Measurements from ENCODE around the gene COL6A5. TPM values are rescaled to one million over a fixed set of nuclear protein-coding genes. Genes with fewer than 3 reads are reported as not detected.

COL6A5 gene
- total and polyA plus RNA-seq, 4 donors, result 0.01 to 0.09 TPM; not detected in 2

GRCh38 chr3:130529486-130530215 lies 184.2 kb downstream of the COL6A5 start:
- H3K9me3 ChIP-seq (ENCODE audit: control insufficient read depth in 4 of 4, low read length in 3 of 4), result peaks cover 0 to 3% (median 0%) of the 10 kb centered on the region in 4 donors
- no peak for TF ChIP-seq HNF4G (IDR thresholded peaks at IDR 0.05)
- TF ChIP-seq CTCF (IDR thresholded peaks at IDR 0.05; ENCODE audit: low read depth, low read length, missing input control), result no peak
- TF ChIP-seq, protein P1, sequence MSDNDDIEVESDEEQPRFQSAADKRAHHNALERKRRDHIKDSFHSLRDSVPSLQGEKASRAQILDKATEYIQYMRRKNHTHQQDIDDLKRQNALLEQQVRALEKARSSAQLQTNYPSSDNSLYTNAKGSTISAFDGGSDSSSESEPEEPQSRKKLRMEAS (IDR thresholded peaks at IDR 0.05), result no peak
- TF ChIP-seq, protein P2, sequence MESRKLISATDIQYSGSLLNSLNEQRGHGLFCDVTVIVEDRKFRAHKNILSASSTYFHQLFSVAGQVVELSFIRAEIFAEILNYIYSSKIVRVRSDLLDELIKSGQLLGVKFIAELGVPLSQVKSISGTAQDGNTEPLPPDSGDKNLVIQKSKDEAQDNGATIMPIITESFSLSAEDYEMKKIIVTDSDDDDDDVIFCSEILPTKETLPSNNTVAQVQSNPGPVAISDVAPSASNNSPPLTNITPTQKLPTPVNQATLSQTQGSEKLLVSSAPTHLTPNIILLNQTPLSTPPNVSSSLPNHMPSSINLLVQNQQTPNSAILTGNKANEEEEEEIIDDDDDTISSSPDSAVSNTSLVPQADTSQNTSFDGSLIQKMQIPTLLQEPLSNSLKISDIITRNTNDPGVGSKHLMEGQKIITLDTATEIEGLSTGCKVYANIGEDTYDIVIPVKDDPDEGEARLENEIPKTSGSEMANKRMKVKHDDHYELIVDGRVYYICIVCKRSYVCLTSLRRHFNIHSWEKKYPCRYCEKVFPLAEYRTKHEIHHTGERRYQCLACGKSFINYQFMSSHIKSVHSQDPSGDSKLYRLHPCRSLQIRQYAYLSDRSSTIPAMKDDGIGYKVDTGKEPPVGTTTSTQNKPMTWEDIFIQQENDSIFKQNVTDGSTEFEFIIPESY (IDR thresholded peaks at IDR 0.05), result no peak
- TF ChIP-seq, protein P3, sequence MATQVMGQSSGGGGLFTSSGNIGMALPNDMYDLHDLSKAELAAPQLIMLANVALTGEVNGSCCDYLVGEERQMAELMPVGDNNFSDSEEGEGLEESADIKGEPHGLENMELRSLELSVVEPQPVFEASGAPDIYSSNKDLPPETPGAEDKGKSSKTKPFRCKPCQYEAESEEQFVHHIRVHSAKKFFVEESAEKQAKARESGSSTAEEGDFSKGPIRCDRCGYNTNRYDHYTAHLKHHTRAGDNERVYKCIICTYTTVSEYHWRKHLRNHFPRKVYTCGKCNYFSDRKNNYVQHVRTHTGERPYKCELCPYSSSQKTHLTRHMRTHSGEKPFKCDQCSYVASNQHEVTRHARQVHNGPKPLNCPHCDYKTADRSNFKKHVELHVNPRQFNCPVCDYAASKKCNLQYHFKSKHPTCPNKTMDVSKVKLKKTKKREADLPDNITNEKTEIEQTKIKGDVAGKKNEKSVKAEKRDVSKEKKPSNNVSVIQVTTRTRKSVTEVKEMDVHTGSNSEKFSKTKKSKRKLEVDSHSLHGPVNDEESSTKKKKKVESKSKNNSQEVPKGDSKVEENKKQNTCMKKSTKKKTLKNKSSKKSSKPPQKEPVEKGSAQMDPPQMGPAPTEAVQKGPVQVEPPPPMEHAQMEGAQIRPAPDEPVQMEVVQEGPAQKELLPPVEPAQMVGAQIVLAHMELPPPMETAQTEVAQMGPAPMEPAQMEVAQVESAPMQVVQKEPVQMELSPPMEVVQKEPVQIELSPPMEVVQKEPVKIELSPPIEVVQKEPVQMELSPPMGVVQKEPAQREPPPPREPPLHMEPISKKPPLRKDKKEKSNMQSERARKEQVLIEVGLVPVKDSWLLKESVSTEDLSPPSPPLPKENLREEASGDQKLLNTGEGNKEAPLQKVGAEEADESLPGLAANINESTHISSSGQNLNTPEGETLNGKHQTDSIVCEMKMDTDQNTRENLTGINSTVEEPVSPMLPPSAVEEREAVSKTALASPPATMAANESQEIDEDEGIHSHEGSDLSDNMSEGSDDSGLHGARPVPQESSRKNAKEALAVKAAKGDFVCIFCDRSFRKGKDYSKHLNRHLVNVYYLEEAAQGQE (IDR thresholded peaks at IDR 0.05), result no peak
- TF ChIP-seq SP1 (IDR thresholded peaks at IDR 0.05), result no peak
- TF ChIP-seq YY1 (IDR thresholded peaks at IDR 0.05), result no peak
- TF ChIP-seq JUND (IDR thresholded peaks at IDR 0.05), result no peak
- no peak for TF ChIP-seq TAF1 (conservative IDR thresholded peaks at IDR 0.05)
- TF ChIP-seq HNF4A (conservative IDR thresholded peaks at IDR 0.05), result no peak
- no peak for TF ChIP-seq NR2F2 (IDR thresholded peaks at IDR 0.05)
- TF ChIP-seq FOXA2 (IDR thresholded peaks at IDR 0.05), result no peak
- TF ChIP-seq RXRA (IDR thresholded peaks at IDR 0.05), result no peak
- TF ChIP-seq, protein P4, sequence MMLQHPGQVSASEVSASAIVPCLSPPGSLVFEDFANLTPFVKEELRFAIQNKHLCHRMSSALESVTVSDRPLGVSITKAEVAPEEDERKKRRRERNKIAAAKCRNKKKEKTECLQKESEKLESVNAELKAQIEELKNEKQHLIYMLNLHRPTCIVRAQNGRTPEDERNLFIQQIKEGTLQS (IDR thresholded peaks at IDR 0.05), result no peak
- H3K27ac ChIP-seq (ENCODE audit: low read depth in 1 of 2, low read length in 2 of 2), result no peak overlapping the region
- 57% methylated on average over 5 of the region's 5 CpGs for WGBS
- DNase-seq (ENCODE audit: low spot score), result no peak
- no peaks in the 10 kb centered on the region for H3K27me3 ChIP-seq (ENCODE audit: control insufficient read depth in 4 of 4, insufficient read depth in 4 of 4, low read length in 3 of 4)
- no peaks in the 10 kb centered on the region for H3K36me3 ChIP-seq (ENCODE audit: control insufficient read depth in 4 of 4, insufficient read depth in 3 of 4, low read depth in 1 of 4, low read length in 3 of 4)
- no peak overlapping the region for H3K4me3 ChIP-seq (ENCODE audit: low read depth in 1 of 3, low read length in 3 of 3)
- H3K9ac ChIP-seq (ENCODE audit: low read depth in 1 of 2, low read length in 2 of 2), result no peak overlapping the region
- H3K4me1 ChIP-seq (ENCODE audit: control insufficient read depth in 4 of 4, insufficient read depth in 4 of 4, low read length in 3 of 4), result no peaks in the 10 kb centered on the region

DNA sequence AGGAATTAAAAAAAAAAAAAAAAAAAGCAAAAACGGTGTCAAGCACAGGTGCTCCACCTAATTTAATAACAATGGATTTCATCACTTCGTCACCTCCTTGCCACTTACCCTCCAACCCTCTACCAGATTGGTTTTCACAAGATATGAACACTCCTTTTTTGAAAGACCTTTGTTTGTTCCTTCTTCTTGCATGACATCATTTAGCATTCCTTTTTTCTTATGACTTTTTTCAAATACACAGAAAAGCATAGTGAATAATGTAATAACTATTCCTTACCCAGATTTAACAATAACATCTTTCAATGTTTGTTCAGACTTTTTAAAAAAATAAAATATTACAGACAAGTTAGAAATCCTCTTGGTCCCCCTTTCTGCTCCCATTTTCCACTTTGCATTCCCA lies 187.8 kb downstream of the COL6A5 start:
- Histone ChIP-seq H3K9ac (ENCODE audit: low read depth in 1 of 2, low read length in 2 of 2) (no peak overlapping the region), H3K4me1 (ENCODE audit: control insufficient read depth in 4 of 4, insufficient read depth in 4 of 4, low read length in 3 of 4) (no peaks in the 10 kb centered on the region), H3K27me3 (ENCODE audit: control insufficient read depth in 4 of 4, insufficient read depth in 4 of 4, low read length in 3 of 4) (no peaks in the 10 kb centered on the region), H3K36me3 (ENCODE audit: control insufficient read depth in 4 of 4, insufficient read depth in 3 of 4, low read depth in 1 of 4, low read length in 3 of 4) (no peaks in the 10 kb centered on the region), H3K9me3 (ENCODE audit: control insufficient read depth in 4 of 4, low read length in 3 of 4) (peaks cover 0 to 3% (median 0%) of the 10 kb centered on the region in 4 donors), H3K27ac (ENCODE audit: low read depth in 1 of 2, low read length in 2 of 2) (no peak overlapping the region), H3K4me3 (ENCODE audit: low read depth in 1 of 3, low read length in 3 of 3) (no peak overlapping the region)
- DNase-seq (ENCODE audit: low spot score), result no peak
- WGBS, result 75% methylated on average over 2 of the region's 2 CpGs
- TF ChIP-seq TAF1 (conservative IDR thresholded peaks at IDR 0.05) (no peak), RAD21 (IDR thresholded peaks at IDR 0.05) (no peak), CTCF (IDR thresholded peaks at IDR 0.05; ENCODE audit: low read depth, low read length, missing input control) (no peak), JUND (IDR thresholded peaks at IDR 0.05) (no peak)
